Skeletal muscle tissue (tissue), 4 donors: ENCODE data around the gene FAF2. TPM values are rescaled to one million over a fixed set of nuclear protein-coding genes. Genes with fewer than 3 reads are reported as not detected.
A peak's percentile ranks its signal among the peaks of the same experiment; 100 is the strongest.

Source experiments
- H3K27ac ChIP-seq: one replicate; pipeline ENCODE4 v1.7.0; 2013; ENCODE audit warnings: mild to moderate bottlenecking, low read depth, low read length, inconsistent platforms
- H3K27me3 ChIP-seq, 3 donors: one replicate each; pipeline ENCODE4 v1.7.0; 2013; ENCODE audit warnings: low read length in 3 of 3; ENCODE audit not compliant: control insufficient read depth in 3 of 3, insufficient read depth in 3 of 3
- H3K36me3 ChIP-seq, 3 donors: one replicate each; pipeline ENCODE4 v1.7.0; 2013; ENCODE audit warnings: low read length in 3 of 3; ENCODE audit not compliant: control insufficient read depth in 3 of 3, insufficient read depth in 3 of 3
- H3K4me1 ChIP-seq, 3 donors: one replicate each; pipeline ENCODE4 v1.7.0; 2013; ENCODE audit warnings: low read length in 3 of 3, mild to moderate bottlenecking in 3 of 3; ENCODE audit not compliant: control insufficient read depth in 3 of 3, insufficient read depth in 3 of 3
- H3K4me3 ChIP-seq, 3 donors: one replicate each; pipeline ENCODE4 v1.7.0; 2013; ENCODE audit warnings: low read length in 3 of 3
- H3K9ac ChIP-seq, 3 donors: one replicate each; pipeline ENCODE4 v1.7.0; 2013; ENCODE audit warnings: low read length in 3 of 3, mild to moderate bottlenecking in 3 of 3, moderate library complexity in 2 of 3, low read depth in 1 of 3
- H3K9me3 ChIP-seq, 3 donors: one replicate each; pipeline ENCODE4 v1.7.0; 2013; ENCODE audit warnings: low read length in 3 of 3; ENCODE audit not compliant: control insufficient read depth in 3 of 3
- total RNA-seq: library from RNA; depleted of rRNA; stranded (reverse); fragments of >200 nt; gene quantifications from one replicate; pipeline ENCODE4 v1.2.3, GENCODE V29; 2014
- donor health status: Osteomylitis.

The FAF2 gene
- total RNA-seq, 1 donor from 2014 or later, result 24.0 TPM

GRCh38 chr5:176416965-176417364 lies 31.2 kb upstream of the FAF2 start:
- H3K27me3 ChIP-seq, result no peaks in the 10 kb centered on the region
- peaks cover 40 to 46% (median 43%) of the 10 kb centered on the region in 3 donors for H3K4me1 ChIP-seq
- H3K27ac ChIP-seq, result peak overlapping the region; percentile 69
- H3K9me3 ChIP-seq, result no peaks in the 10 kb centered on the region
- peak overlapping the region; percentile 62 to 73 (median 69) for H3K4me3 ChIP-seq
- H3K36me3 ChIP-seq, result peaks cover 0 to 4% (median 2%) of the 10 kb centered on the region in 3 donors
- H3K9ac ChIP-seq, result peak overlapping the region; percentile 67 to 83 (median 74)

GRCh38 chr5:176418251-176418650 lies 29.9 kb upstream of the FAF2 start:
- Histone ChIP-seq H3K9me3 (no peaks in the 10 kb centered on the region), H3K36me3 (no peaks in the 10 kb centered on the region), H3K4me3 (no peak overlapping the region), H3K27ac (no peak overlapping the region), H3K9ac (no peak overlapping the region), H3K27me3 (no peaks in the 10 kb centered on the region), H3K4me1 (peaks cover 28 to 34% (median 32%) of the 10 kb centered on the region in 3 donors)

GRCh38 chr5:176420086-176420485 lies 28.1 kb upstream of the FAF2 start:
- no peak overlapping the region for H3K4me3 ChIP-seq
- no peaks in the 10 kb centered on the region for H3K9me3 ChIP-seq
- H3K4me1 ChIP-seq, result peaks cover 10 to 16% (median 13%) of the 10 kb centered on the region in 3 donors
- H3K27ac ChIP-seq, result no peak overlapping the region
- no peak overlapping the region for H3K9ac ChIP-seq
- no peaks in the 10 kb centered on the region for H3K36me3 ChIP-seq
- H3K27me3 ChIP-seq, result no peaks in the 10 kb centered on the region

- no peak overlapping the region for H3K9ac ChIP-seq
- no peak overlapping the region for H3K4me3 ChIP-seq
- peaks cover 7 to 8% (median 7%) of the 10 kb centered on the region in 3 donors for H3K4me1 ChIP-seq
- H3K36me3 ChIP-seq, result no peaks in the 10 kb centered on the region
- no peaks in the 10 kb centered on the region for H3K9me3 ChIP-seq
- H3K27me3 ChIP-seq, result no peaks in the 10 kb centered on the region
- H3K27ac ChIP-seq, result no peak overlapping the region
Measured at GRCh38 chr5:176420972-176421544, 27.1 kb upstream of the FAF2 start.

GRCh38 chr5:176424181-176424580 lies 24.0 kb upstream of the FAF2 start:
- Histone ChIP-seq H3K4me1 (no peaks in the 10 kb centered on the region), H3K9ac (no peak overlapping the region), H3K36me3 (no peaks in the 10 kb centered on the region), H3K27ac (no peak overlapping the region), H3K4me3 (no peak overlapping the region), H3K9me3 (no peaks in the 10 kb centered on the region), H3K27me3 (no peaks in the 10 kb centered on the region)

- no peak overlapping the region for H3K4me3 ChIP-seq
- no peaks in the 10 kb centered on the region for H3K36me3 ChIP-seq
- H3K9me3 ChIP-seq, result no peaks in the 10 kb centered on the region
- H3K27me3 ChIP-seq, result no peaks in the 10 kb centered on the region
- H3K9ac ChIP-seq, result no peak overlapping the region
- no peaks in the 10 kb centered on the region for H3K4me1 ChIP-seq
- H3K27ac ChIP-seq, result no peak overlapping the region
Measured at GRCh38 chr5:176425138-176425537, 23.0 kb upstream of the FAF2 start.

GRCh38 chr5:176425791-176426190 lies 22.4 kb upstream of the FAF2 start:
- Histone ChIP-seq H3K9me3 (no peaks in the 10 kb centered on the region), H3K4me1 (no peaks in the 10 kb centered on the region), H3K9ac (no peak overlapping the region), H3K36me3 (no peaks in the 10 kb centered on the region), H3K27me3 (no peaks in the 10 kb centered on the region), H3K4me3 (no peak overlapping the region), H3K27ac (no peak overlapping the region)

- H3K4me1 ChIP-seq, result no peaks in the 10 kb centered on the region
- no peak overlapping the region for H3K27ac ChIP-seq
- no peaks in the 10 kb centered on the region for H3K36me3 ChIP-seq
- no peaks in the 10 kb centered on the region for H3K27me3 ChIP-seq
- no peak overlapping the region for H3K9ac ChIP-seq
- H3K9me3 ChIP-seq, result no peaks in the 10 kb centered on the region
- no peak overlapping the region for H3K4me3 ChIP-seq
Measured at GRCh38 chr5:176426876-176427275, 21.3 kb upstream of the FAF2 start.

GRCh38 chr5:176427971-176428370 lies 20.2 kb upstream of the FAF2 start:
- no peak overlapping the region for H3K27ac ChIP-seq
- no peaks in the 10 kb centered on the region for H3K36me3 ChIP-seq
- no peak overlapping the region for H3K9ac ChIP-seq
- no peaks in the 10 kb centered on the region for H3K4me1 ChIP-seq
- H3K4me3 ChIP-seq, result no peak overlapping the region
- H3K9me3 ChIP-seq, result no peaks in the 10 kb centered on the region
- peaks cover 0 to 2% (median 0%) of the 10 kb centered on the region in 3 donors for H3K27me3 ChIP-seq

- H3K9me3 ChIP-seq, result no peaks in the 10 kb centered on the region
Measured at GRCh38 chr5:176429972-176430371, 18.2 kb upstream of the FAF2 start.

More at GRCh38 chr5:176429972-176430371, 18.2 kb upstream of the FAF2 start:
- Histone ChIP-seq H3K27ac (no peak overlapping the region), H3K36me3 (no peaks in the 10 kb centered on the region), H3K4me3 (no peak overlapping the region), H3K4me1 (no peaks in the 10 kb centered on the region), H3K9ac (no peak overlapping the region), H3K27me3 (peaks cover 0 to 2% (median under 1%) of the 10 kb centered on the region in 3 donors)
